ENCODE data around the gene TTYH1.

The TTYH1 gene

GRCh38 chr19:54463531-54464043 lies 48.3 kb downstream of the TTYH1 start, which contains the start of gene LENG9:
TSS of gene LENG9 (minus strand) at chr19:54463778. CDS start at chr19:54463526, 252 bp downstream.
- Histone ChIP-seq H3K27ac (replicated peaks) (peak within 1 kb of the TSS; percentile 96), H3K4me3 (replicated peaks; ENCODE audit: insufficient read depth, low read length) (peak within 1 kb of the TSS; percentile 56)

GRCh38 chr19:54464044-54464629 lies 48.9 kb downstream of the TTYH1 start:
- Histone ChIP-seq H3K4me3 (replicated peaks; ENCODE audit: insufficient read depth, low read length) (peak overlapping the region; percentile 56), H3K27ac (replicated peaks) (peak overlapping the region; percentile 69), H3K27me3 (ENCODE audit: insufficient read depth, poor library complexity, severe bottlenecking) (peaks cover 16% of the 10 kb centered on the region)
- no peak for TF ChIP-seq REST (IDR thresholded peaks at IDR 0.05; ENCODE audit: insufficient replicate concordance, low read depth)
- TF ChIP-seq GABPA (IDR thresholded peaks at IDR 0.05; ENCODE audit: low read depth), result no peak
- no peak for TF ChIP-seq POLR2AphosphoS5 (IDR thresholded peaks at IDR 0.05; ENCODE audit: low read depth)
- no peak for TF ChIP-seq SPI1 (IDR thresholded peaks at IDR 0.05; ENCODE audit: borderline replicate concordance, low read depth)
- no peak for TF ChIP-seq CTCF (IDR thresholded peaks at IDR 0.05; ENCODE audit: insufficient read depth, low read length)
- DNase-seq (ENCODE audit: low read depth in 1 of 2, low spot score in 1 of 2), result peak in 1 of 2 experiments; percentile 92

More at GRCh38 chr19:54463531-54464043, 48.3 kb downstream of the TTYH1 start, which contains the start of gene LENG9:
- peak; percentile 96 to 99 for DNase-seq (ENCODE audit: low read depth in 1 of 2, low spot score in 1 of 2)
- H3K27me3 ChIP-seq (ENCODE audit: insufficient read depth, poor library complexity, severe bottlenecking), result peaks cover 12% of the 10 kb centered on the region
- TF ChIP-seq REST (IDR thresholded peaks at IDR 0.05; ENCODE audit: insufficient replicate concordance, low read depth), result no peak
- peak; percentile 77; the same call in 1 of the 2 replicates for TF ChIP-seq POLR2AphosphoS5 (IDR thresholded peaks at IDR 0.05; ENCODE audit: low read depth)

GRCh38 chr19:54464630-54465425 lies 49.6 kb downstream of the TTYH1 start:
- no peak for TF ChIP-seq SPI1 (IDR thresholded peaks at IDR 0.05; ENCODE audit: borderline replicate concordance, low read depth)
- no peak for TF ChIP-seq CTCF (IDR thresholded peaks at IDR 0.05; ENCODE audit: insufficient read depth, low read length)
- TF ChIP-seq GABPA (IDR thresholded peaks at IDR 0.05; ENCODE audit: low read depth), result peak; percentile 64
- no peak for TF ChIP-seq REST (IDR thresholded peaks at IDR 0.05; ENCODE audit: insufficient replicate concordance, low read depth)
- no peak for TF ChIP-seq POLR2AphosphoS5 (IDR thresholded peaks at IDR 0.05; ENCODE audit: low read depth)
- peaks cover 23% of the 10 kb centered on the region for H3K27me3 ChIP-seq (ENCODE audit: insufficient read depth, poor library complexity, severe bottlenecking)
- peak overlapping the region; percentile 56 for H3K4me3 ChIP-seq (replicated peaks; ENCODE audit: insufficient read depth, low read length)
- DNase-seq (ENCODE audit: low read depth in 1 of 2, low spot score in 1 of 2), result peak in 1 of 2 experiments; percentile 91
- H3K27ac ChIP-seq (replicated peaks), result peak overlapping the region; percentile 69
